Measurements from ENCODE around the gene EPHA4. TPM values are rescaled to one million over a fixed set of nuclear protein-coding genes. Genes with fewer than 3 reads are reported as not detected.

The EPHA4 gene
- total and polyA plus RNA-seq, 2 of the 4 experiments (the other 2 are of a cell fraction) = 36.9 to 132 TPM

DNA sequence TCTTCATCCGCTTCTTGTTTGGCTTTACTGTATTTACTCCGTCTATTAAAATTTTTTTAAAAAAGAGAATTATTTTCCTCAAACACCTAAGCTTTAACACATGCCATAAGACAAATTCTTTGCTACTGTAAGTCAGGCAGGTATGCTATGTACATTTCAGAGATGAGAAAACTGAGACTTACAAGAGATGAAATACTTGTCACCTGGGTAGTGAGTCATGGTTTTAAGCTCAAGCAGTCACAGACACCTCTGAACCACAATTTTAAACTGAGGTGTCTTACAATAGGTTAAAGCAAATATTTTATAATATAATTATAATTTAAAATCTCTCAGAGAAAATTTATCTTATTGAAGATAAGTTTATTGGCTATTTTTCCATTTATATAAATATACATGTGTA lies 126.0 kb downstream of the EPHA4 start:
- Histone ChIP-seq H2AK5ac (ENCODE audit: low read depth, low read length) (no peak overlapping the region), H3K56ac (ENCODE audit: extremely low read depth, insufficient read depth, low read length) (no peak overlapping the region), H3K14ac (replicated peaks; ENCODE audit: low read depth, low read length) (no peak overlapping the region), H2BK120ac (ENCODE audit: low read depth, low read length) (no peak overlapping the region), H3K9me1 (ENCODE audit: insufficient read depth, low read length) (no peaks in the 10 kb centered on the region; the same call in 1 of the 2 replicates), H3K18ac (ENCODE audit: low read depth, low read length) (no peak overlapping the region), H2AFZ (replicated peaks; ENCODE audit: low read length, poor library complexity) (no peak overlapping the region), H3K4me3 (ENCODE audit: insufficient read depth, low read depth, low read length) (no peak overlapping the region), H3K27me3 (ENCODE audit: control insufficient read depth, insufficient read depth, low read length) (no peaks in the 10 kb centered on the region), H4K5ac (ENCODE audit: low read depth, low read length) (no peak overlapping the region), H3K79me1 (ENCODE audit: low read depth in 1 of 2, low read length in 2 of 2) (peaks cover 0 to 3% of the 10 kb centered on the region in 2 experiments; a peak in 1 of 4 replicates), H3K4ac (ENCODE audit: low read depth, low read length) (no peak overlapping the region), H3K27ac (ENCODE audit: insufficient read depth, low read length) (no peak overlapping the region), H3K36me3 (ENCODE audit: control insufficient read depth, insufficient read depth, low read length) (peaks cover 18% of the 10 kb centered on the region), H2BK20ac (ENCODE audit: low read depth, low read length) (no peak overlapping the region), H4K20me1 (ENCODE audit: insufficient read depth, low read length) (no peaks in the 10 kb centered on the region), H2BK5ac (ENCODE audit: low read depth, low read length, poor library complexity, severe bottlenecking) (no peak overlapping the region), H4K91ac (ENCODE audit: insufficient read depth, low read depth, low read length) (no peak overlapping the region), H2AK9ac (replicated peaks; ENCODE audit: low read depth, low read length, poor library complexity) (no peak overlapping the region), H3K4me2 (ENCODE audit: low read depth, low read length) (no peak overlapping the region), H2BK15ac (ENCODE audit: low read depth, low read length) (no peak overlapping the region), H3K23ac (ENCODE audit: low read depth, low read length) (no peak overlapping the region), H3K9me3 (ENCODE audit: control insufficient read depth, insufficient read depth, low read length) (no peaks in the 10 kb centered on the region), H3K4me1 (ENCODE audit: control insufficient read depth, insufficient read depth, low read length) (peaks cover 2% of the 10 kb centered on the region), H3K9ac (ENCODE audit: low read depth, low read length) (no peak overlapping the region), H4K8ac (ENCODE audit: low read depth in 2 of 2, low read length in 2 of 2) (no peak overlapping the region)
- intact Hi-C loops (cut with micrococcal nuclease) = no loop called here
- in situ Hi-C loops (cut with MboI; ENCODE audit: low sequenced_read_pairs) = no loop called here
- dilution Hi-C loops (cut with HindIII; ENCODE audit: low sequenced_read_pairs, unreplicated experiment) = no loop called here
- ChIA-PET POLR2A (ENCODE audit: unreplicated experiment) (no interaction called here), CTCF (no interaction called here)
- no peak for DNase-seq
- WGBS, 2 experiments (ENCODE audit: extremely low coverage in 2 of 2, insufficient read length in 1 of 2) = no CpG with 5 or more reads among the region's 2 CpGs
- no peak for TF ChIP-seq CEBPB (IDR thresholded peaks at IDR 0.05; ENCODE audit: low read depth, low read length)
- TF ChIP-seq RAD21 (IDR thresholded peaks at IDR 0.05; ENCODE audit: low read length) = no peak
- TF ChIP-seq RFX5 (IDR thresholded peaks at IDR 0.05; ENCODE audit: low read depth, low read length) = no peak
- TF ChIP-seq POLR2A (IDR thresholded peaks at IDR 0.05; ENCODE audit: low read depth, low read length) = no peak
- TF ChIP-seq MAFK (IDR thresholded peaks at IDR 0.05; ENCODE audit: low read depth, low read length) = no peak
- TF ChIP-seq BHLHE40 (IDR thresholded peaks at IDR 0.05; ENCODE audit: low read depth, low read length) = no peak
- TF ChIP-seq CHD1 (IDR thresholded peaks at IDR 0.05; ENCODE audit: low read depth, low read length) = no peak
- TF ChIP-seq SMC3 (IDR thresholded peaks at IDR 0.05; ENCODE audit: low read depth, low read length) = no peak
- TF ChIP-seq, protein P1, sequence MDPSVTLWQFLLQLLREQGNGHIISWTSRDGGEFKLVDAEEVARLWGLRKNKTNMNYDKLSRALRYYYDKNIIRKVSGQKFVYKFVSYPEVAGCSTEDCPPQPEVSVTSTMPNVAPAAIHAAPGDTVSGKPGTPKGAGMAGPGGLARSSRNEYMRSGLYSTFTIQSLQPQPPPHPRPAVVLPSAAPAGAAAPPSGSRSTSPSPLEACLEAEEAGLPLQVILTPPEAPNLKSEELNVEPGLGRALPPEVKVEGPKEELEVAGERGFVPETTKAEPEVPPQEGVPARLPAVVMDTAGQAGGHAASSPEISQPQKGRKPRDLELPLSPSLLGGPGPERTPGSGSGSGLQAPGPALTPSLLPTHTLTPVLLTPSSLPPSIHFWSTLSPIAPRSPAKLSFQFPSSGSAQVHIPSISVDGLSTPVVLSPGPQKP (IDR thresholded peaks at IDR 0.05; ENCODE audit: borderline replicate concordance, low read depth, low read length) = no peak
- TF ChIP-seq RCOR1 (IDR thresholded peaks at IDR 0.05; ENCODE audit: insufficient replicate concordance, low read length) = no peak
- TF ChIP-seq NFE2L2 (IDR thresholded peaks at IDR 0.05; ENCODE audit: low read depth, low read length) = no peak
- TF ChIP-seq FOS (IDR thresholded peaks at IDR 0.05; ENCODE audit: low read depth, low read length) = no peak
- TF ChIP-seq, protein P2, sequence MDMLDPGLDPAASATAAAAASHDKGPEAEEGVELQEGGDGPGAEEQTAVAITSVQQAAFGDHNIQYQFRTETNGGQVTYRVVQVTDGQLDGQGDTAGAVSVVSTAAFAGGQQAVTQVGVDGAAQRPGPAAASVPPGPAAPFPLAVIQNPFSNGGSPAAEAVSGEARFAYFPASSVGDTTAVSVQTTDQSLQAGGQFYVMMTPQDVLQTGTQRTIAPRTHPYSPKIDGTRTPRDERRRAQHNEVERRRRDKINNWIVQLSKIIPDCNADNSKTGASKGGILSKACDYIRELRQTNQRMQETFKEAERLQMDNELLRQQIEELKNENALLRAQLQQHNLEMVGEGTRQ (IDR thresholded peaks at IDR 0.05; ENCODE audit: low read depth, low read length) = no peak
- TF ChIP-seq, protein P3, sequence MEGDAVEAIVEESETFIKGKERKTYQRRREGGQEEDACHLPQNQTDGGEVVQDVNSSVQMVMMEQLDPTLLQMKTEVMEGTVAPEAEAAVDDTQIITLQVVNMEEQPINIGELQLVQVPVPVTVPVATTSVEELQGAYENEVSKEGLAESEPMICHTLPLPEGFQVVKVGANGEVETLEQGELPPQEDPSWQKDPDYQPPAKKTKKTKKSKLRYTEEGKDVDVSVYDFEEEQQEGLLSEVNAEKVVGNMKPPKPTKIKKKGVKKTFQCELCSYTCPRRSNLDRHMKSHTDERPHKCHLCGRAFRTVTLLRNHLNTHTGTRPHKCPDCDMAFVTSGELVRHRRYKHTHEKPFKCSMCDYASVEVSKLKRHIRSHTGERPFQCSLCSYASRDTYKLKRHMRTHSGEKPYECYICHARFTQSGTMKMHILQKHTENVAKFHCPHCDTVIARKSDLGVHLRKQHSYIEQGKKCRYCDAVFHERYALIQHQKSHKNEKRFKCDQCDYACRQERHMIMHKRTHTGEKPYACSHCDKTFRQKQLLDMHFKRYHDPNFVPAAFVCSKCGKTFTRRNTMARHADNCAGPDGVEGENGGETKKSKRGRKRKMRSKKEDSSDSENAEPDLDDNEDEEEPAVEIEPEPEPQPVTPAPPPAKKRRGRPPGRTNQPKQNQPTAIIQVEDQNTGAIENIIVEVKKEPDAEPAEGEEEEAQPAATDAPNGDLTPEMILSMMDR (conservative IDR thresholded peaks at IDR 0.05; ENCODE audit: low read depth, low read length) = no peak
- no peak for TF ChIP-seq MXI1 (IDR thresholded peaks at IDR 0.05; ENCODE audit: borderline replicate concordance, low read depth, low read length)
- no peak for TF ChIP-seq MAZ (IDR thresholded peaks at IDR 0.05; ENCODE audit: borderline replicate concordance, low read depth, low read length)
- ATAC-seq (ENCODE audit: low read depth) = no peak
- BruUV-seq (replicated peaks) = no TSS peak
